GM12874 (cell line): Measurements from ENCODE around the gene GALK1.

Source experiments
- TF ChIP-seq, protein P1 (sequence below): IDR thresholded peaks from 2 replicates; pipeline ENCODE4 v1.5.1; 2011; ENCODE audit warnings: low read depth, mild to moderate bottlenecking, control low read depth, low read length, moderate library complexity; ENCODE audit not compliant: insufficient read depth

Gene GALK1

DNA sequence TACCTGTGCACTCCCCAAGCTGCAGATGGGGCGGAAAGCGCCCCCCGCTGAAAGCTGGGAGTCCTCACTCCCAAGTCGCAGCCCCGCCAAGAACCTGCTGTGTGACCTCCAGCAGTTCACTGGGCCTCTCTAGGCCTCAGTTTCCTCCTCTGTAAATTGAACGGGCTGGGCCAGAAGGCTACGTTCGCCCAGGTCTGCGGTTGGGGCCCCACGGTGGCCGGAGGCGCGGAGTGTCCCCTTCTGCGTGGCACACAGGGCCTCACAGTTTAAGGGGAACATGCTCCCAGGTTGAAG is 628 bp downstream of the GALK1 start:
- TF ChIP-seq, protein P1, sequence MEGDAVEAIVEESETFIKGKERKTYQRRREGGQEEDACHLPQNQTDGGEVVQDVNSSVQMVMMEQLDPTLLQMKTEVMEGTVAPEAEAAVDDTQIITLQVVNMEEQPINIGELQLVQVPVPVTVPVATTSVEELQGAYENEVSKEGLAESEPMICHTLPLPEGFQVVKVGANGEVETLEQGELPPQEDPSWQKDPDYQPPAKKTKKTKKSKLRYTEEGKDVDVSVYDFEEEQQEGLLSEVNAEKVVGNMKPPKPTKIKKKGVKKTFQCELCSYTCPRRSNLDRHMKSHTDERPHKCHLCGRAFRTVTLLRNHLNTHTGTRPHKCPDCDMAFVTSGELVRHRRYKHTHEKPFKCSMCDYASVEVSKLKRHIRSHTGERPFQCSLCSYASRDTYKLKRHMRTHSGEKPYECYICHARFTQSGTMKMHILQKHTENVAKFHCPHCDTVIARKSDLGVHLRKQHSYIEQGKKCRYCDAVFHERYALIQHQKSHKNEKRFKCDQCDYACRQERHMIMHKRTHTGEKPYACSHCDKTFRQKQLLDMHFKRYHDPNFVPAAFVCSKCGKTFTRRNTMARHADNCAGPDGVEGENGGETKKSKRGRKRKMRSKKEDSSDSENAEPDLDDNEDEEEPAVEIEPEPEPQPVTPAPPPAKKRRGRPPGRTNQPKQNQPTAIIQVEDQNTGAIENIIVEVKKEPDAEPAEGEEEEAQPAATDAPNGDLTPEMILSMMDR: no peak

DNA sequence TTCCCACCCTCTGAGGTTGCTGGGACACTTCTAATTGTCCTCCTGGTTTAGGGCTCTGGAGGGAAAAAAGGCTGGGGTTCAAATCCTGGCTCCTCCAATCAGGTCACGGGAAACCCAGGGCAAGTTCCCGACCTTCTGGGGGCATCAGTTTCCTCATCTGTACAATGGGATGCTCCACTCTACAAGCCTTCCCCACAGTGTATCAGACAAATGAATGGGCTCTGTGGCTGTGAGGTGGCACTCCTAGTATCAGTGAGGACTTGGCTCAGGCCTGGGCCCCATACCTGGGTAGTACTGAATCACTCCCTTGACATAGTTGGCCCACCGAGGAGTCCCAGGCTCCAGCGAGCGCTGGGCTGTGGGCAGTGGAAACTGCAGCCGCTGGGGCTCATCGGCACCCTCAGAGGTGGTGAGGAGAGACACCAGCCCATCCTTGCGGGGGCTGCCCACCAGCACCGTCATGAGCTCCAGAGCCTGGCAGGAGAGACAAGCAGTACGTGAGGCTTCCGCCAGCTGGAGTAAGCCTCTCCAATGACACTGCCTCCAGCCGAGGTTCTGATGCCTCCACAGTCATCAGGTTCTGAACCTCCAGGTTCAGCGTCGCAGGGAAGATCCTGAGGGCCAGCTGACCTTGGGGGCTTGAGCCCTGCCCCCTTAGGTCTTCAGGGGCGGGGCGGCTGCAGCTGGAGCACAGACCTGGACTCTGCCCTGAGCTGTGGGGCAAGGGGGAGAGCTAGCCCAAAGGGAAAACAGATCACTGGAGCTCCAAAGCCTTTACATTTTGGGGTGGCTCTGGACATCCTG is 1.2 kb downstream of the GALK1 start:
- TF ChIP-seq, protein P1: no peak

DNA sequence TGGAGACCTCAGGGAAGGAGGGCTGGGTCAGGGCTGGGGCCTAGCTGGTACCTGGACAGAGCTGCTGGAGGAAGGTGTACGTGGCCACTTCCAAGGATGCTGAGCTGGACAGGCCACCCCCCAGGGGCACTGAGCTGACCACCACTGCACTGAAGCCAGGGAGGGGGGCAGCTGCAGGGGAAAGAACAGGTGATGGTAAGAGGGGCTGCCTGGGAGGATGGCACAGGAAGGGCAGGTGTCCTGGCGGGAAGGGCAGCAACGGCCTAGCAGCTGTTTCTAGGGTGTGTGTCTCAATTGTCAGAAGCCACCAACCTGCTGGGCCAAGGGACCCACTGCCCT is 1.8 kb downstream of the GALK1 start:
- TF ChIP-seq, protein P1: no peak

GRCh38 chr17:75762513-75763268 is 2.3 kb downstream of the GALK1 start:
- TF ChIP-seq, protein P1: no peak

GRCh38 chr17:75759457-75759856 is 5.5 kb downstream of the GALK1 start:
- TF ChIP-seq, protein P1: no peak

DNA sequence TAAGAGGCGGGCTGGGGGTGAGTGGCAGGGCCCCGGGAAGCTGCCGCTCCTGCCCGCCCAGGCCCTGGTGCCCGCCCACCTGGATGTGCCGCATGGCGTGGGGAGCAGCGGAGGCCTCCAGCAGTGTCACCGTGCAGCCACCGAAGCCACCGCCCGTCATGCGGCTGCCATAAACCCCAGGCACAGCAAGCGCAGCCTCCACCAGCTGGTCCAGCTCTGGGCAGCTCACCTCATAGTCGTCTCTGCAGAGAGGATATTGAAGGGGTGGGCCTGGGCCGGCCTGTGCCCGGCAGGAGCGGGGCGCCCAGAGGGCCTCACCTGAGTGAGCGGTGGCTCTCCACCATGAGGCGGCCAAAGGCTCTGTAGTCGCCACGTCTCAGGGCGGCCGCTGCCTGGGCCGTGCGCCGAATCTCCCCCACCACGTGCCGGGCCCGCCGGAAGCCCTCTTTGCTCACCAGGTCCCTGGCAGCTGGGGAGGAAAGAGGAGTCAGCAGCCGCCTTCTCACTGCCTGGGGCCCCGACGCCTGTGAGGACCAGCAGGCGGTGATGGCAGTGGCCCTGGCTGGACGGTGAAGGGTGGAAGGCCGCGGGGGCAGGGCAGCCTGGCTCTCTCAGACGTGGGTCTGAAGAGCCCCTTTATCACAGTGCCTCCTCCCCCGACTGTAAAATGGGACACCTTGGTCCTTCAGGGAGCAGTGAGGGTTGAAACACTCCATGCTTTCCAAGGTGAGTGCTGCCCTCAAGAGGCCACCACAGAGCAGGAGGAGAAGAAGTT is 6.7 kb downstream of the GALK1 start:
- TF ChIP-seq, protein P1: no peak

DNA sequence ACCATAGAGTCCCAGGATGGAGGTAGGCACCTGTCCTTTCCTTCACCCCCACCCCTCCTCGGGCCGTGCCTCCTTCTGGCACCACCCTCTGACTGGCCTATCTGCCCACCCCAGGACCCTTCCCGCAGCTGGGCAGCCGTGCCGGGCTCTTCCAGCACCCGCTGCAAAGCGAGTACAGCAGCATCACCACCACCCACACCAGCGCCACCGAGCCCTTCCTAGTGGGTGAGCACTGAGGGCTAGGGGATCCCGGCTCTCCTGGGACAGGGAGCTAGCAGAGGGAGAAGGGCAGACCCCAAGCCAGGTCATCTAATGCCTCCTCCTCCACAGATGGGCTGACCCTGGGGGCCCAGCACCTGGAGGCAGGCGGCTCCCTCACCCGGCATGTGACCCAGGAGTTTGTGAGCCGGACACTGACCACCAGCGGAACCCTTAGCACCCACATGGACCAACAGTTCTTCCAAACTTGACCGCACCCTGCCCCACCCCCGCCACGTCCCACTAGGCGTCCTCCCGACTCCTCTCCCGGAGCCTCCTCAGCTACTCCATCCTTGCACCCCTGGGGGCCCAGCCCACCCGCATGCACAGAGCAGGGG is 7.8 kb downstream of the GALK1 start:
- TF ChIP-seq, protein P1: no peak
